HG03521 (cell line): ENCODE results near the gene RIMBP3B.
"Not testable (repeated sequence)": the region's sequence is repeated elsewhere in the genome, so short reads cannot be mapped to it uniquely, and the experiment has no call there.

Experiments
- ATAC-seq: cut with Tn5 transposase; IDR thresholded peaks from one replicate; pipeline ENCODE4 v1.9.1; 2021; ENCODE audit warnings: mild to moderate bottlenecking, moderate library complexity; ENCODE audit not compliant: unreplicated experiment

Gene RIMBP3B

GRCh38 chr22:21417227-21417746, 33.7 kb downstream of the RIMBP3B start, which contains the start of gene HIC2:
HIC2 (plus strand) TSS chr22:21417371; CDS start chr22:21442832, 25,461 bp downstream.
- ATAC-seq, result peak; percentile 84

GRCh38 chr22:21417853-21418252, 34.3 kb downstream of the RIMBP3B start:
- peak; percentile 17 for ATAC-seq

- not testable (repeated sequence) for ATAC-seq
Measured at GRCh38 chr22:21418974-21419638, 35.6 kb downstream of the RIMBP3B start.

GRCh38 chr22:21420180-21420763, 36.7 kb downstream of the RIMBP3B start:
- ATAC-seq, result not testable (repeated sequence)

- not testable (repeated sequence) for ATAC-seq
Measured at GRCh38 chr22:21424084-21424709, 40.6 kb downstream of the RIMBP3B start.

GRCh38 chr22:21434378-21435233, 51.1 kb downstream of the RIMBP3B start:
- ATAC-seq, result not testable (repeated sequence)

GRCh38 chr22:21435998-21436810, 52.7 kb downstream of the RIMBP3B start:
- not testable (repeated sequence) for ATAC-seq

- ATAC-seq, result not testable (repeated sequence)
Measured at GRCh38 chr22:21438013-21438412, 54.5 kb downstream of the RIMBP3B start.
